GM23338 (cell line): Measurements from ENCODE around the gene KRTAP12-1. TPM values are rescaled to one million over a fixed set of nuclear protein-coding genes. Genes with fewer than 3 reads are reported as not detected.

Experiments used
- ATAC-seq: fragments of 200-7000 bp; cut with Tn5 transposase; 3 replicates; pipeline ENCODE4 v1.9.1; 2020
- DNase-seq: peaks from one replicate; pipeline ENCODE4 v3.0.0-alpha.2; 2015; ENCODE audit warnings: low spot score
- H2AFZ ChIP-seq: fragments of 200-600 bp; sonication (generic); 2 replicates; pipeline ENCODE4 v1.8.0; 2016; ENCODE audit warnings: antibody characterized with exemption, mild to moderate bottlenecking, moderate library complexity
- H3F3A ChIP-seq: fragments of 200-600 bp; sonication (generic); replicated peaks from 2 replicates; pipeline ENCODE4 v1.8.0; 2017; ENCODE audit warnings: antibody characterized with exemption, mixed run types, low read depth
- H3K27ac ChIP-seq: fragments of 200-600 bp; sonication (generic); 2 replicates; pipeline ENCODE4 v1.6.1; 2016; ENCODE audit warnings: low read depth
- H3K27me3 ChIP-seq: fragments of 200-600 bp; sonication (generic); 2 replicates; pipeline ENCODE4 v1.8.0; 2016; ENCODE audit warnings: mild to moderate bottlenecking, mixed run types, moderate library complexity; ENCODE audit not compliant: insufficient read depth
- H3K36me3 ChIP-seq: fragments of 200-600 bp; sonication (generic); 2 replicates; pipeline ENCODE4 v1.8.0; 2016; ENCODE audit warnings: mild to moderate bottlenecking; ENCODE audit not compliant: insufficient read depth
- H3K4me1 ChIP-seq: fragments of 200-600 bp; sonication (generic); 2 replicates; pipeline ENCODE4 v1.8.0; 2016; ENCODE audit warnings: mild to moderate bottlenecking, moderate library complexity; ENCODE audit not compliant: insufficient read depth
- H3K4me2 ChIP-seq: fragments of 200-600 bp; sonication (generic); 2 replicates; pipeline ENCODE4 v1.7.1; 2017; ENCODE audit warnings: mixed run types
- H3K4me3 ChIP-seq: fragments of 200-600 bp; sonication (generic); 2 replicates; pipeline ENCODE4 v1.6.1; 2016; ENCODE audit warnings: mixed run types
- H3K79me2 ChIP-seq: fragments of 200-600 bp; sonication (generic); replicated peaks from 2 replicates; pipeline ENCODE4 v1.8.0; 2017; ENCODE audit warnings: mild to moderate bottlenecking; ENCODE audit not compliant: insufficient read depth
- H3K9me2 ChIP-seq: fragments of 200-600 bp; sonication (generic); 2 replicates; pipeline ENCODE4 v1.8.0; 2017; ENCODE audit not compliant: insufficient read depth
- H4K20me1 ChIP-seq: fragments of 200-600 bp; sonication (generic); replicated peaks from 2 replicates; pipeline ENCODE4 v1.8.0; 2017; ENCODE audit warnings: mild to moderate bottlenecking; ENCODE audit not compliant: insufficient read depth
- H3K27ac Mint-ChIP-seq: 2 replicates; pipeline ENCODE4 v1.8.0; 2020; ENCODE audit warnings: inconsistent platforms, mild to moderate bottlenecking, moderate library complexity, mixed read lengths
- H3K27me3 Mint-ChIP-seq: 3 replicates; pipeline ENCODE4 v1.8.0; 2022; ENCODE audit warnings: low read depth, mild to moderate bottlenecking, moderate library complexity, mixed read lengths, inconsistent platforms; ENCODE audit not compliant: insufficient read depth, poor library complexity
- H3K36me3 Mint-ChIP-seq: 3 replicates; pipeline ENCODE4 v1.8.0; 2021; ENCODE audit warnings: low read depth, mild to moderate bottlenecking, inconsistent platforms, moderate library complexity, mixed read lengths
- H3K4me1 Mint-ChIP-seq: 3 replicates; pipeline ENCODE4 v1.8.0; 2020; ENCODE audit warnings: mild to moderate bottlenecking, inconsistent platforms, mixed read lengths
- H3K4me3 Mint-ChIP-seq: 3 replicates; pipeline ENCODE4 v1.8.0; 2021; ENCODE audit warnings: moderate library complexity, mild to moderate bottlenecking, inconsistent platforms, mixed read lengths
- H3K9me3 Mint-ChIP-seq: 3 replicates; pipeline ENCODE4 v1.8.0; 2020; ENCODE audit warnings: moderate library complexity, mild to moderate bottlenecking, inconsistent platforms, mixed read lengths
- CREB1 ChIP-seq: fragments of 250-450 bp; sonication (Bioruptor Pico); IDR thresholded peaks from 2 replicates; pipeline ENCODE4 v1.5.0; 2020; ENCODE audit warnings: low read depth, mild to moderate bottlenecking, moderate library complexity
- CTCF ChIP-seq, 2 experiments: fragments of 200-600 bp in 1 of 2; sonication (generic) in 1 of 2; conservative IDR thresholded peaks; 2 replicates each; pipeline versions ENCODE4 v1.5.1 to v1.6.1; 2016 to 2017; ENCODE audit warnings: antibody characterized with exemption in 2 of 2, low read depth in 2 of 2, mild to moderate bottlenecking in 2 of 2, moderate library complexity in 1 of 2
- ETS1 ChIP-seq: IDR thresholded peaks from 2 replicates; pipeline ENCODE4 v1.6.1; 2016; ENCODE audit warnings: antibody characterized with exemption
- EZH2phosphoT487 ChIP-seq: fragments of 200-600 bp; sonication (generic); IDR thresholded peaks from one replicate; pipeline ENCODE4 v1.8.1; 2018; ENCODE audit warnings: antibody characterized with exemption; ENCODE audit not compliant: unreplicated experiment
- JUNB ChIP-seq: IDR thresholded peaks from one replicate; pipeline ENCODE4 v1.6.1; 2016; ENCODE audit warnings: antibody characterized with exemption; ENCODE audit not compliant: unreplicated experiment
- NANOG ChIP-seq: IDR thresholded peaks from 2 replicates; pipeline ENCODE4 v1.6.1; 2016; ENCODE audit warnings: antibody characterized with exemption, borderline replicate concordance
- POLR2AphosphoS5 ChIP-seq: IDR thresholded peaks from 2 replicates; pipeline ENCODE4 v1.6.1; 2016; ENCODE audit warnings: antibody characterized with exemption, low read depth
- STAT1 ChIP-seq: IDR thresholded peaks from one replicate; pipeline ENCODE4 v1.6.1; 2016; ENCODE audit warnings: antibody characterized with exemption; ENCODE audit not compliant: unreplicated experiment
- ZNF114 ChIP-seq: fragments of 250-450 bp; sonication (Bioruptor Pico); IDR thresholded peaks from 2 replicates; pipeline ENCODE4 v1.5.0; 2020; ENCODE audit warnings: mild to moderate bottlenecking, moderate library complexity
- ZNF331 ChIP-seq: fragments of 250-450 bp; sonication (Bioruptor Pico); IDR thresholded peaks from 2 replicates; pipeline ENCODE4 v1.5.0; 2020; ENCODE audit warnings: low read depth, mild to moderate bottlenecking, moderate library complexity
- ZNF462 ChIP-seq: fragments of 250-450 bp; sonication (Bioruptor Pico); IDR thresholded peaks from 2 replicates; pipeline ENCODE4 v1.5.0; 2020; ENCODE audit warnings: mild to moderate bottlenecking, moderate library complexity
- polyA plus RNA-seq: library from polyadenylated mRNA; unstranded; fragments of >200 nt; fragmentation: Nextera tagmentation; extraction: Ambion mirVana; gene quantifications from 2 replicates; pipeline ENCODE4 v1.2.1, GENCODE V29; 2016
- total RNA-seq: library from RNA; depleted of rRNA; stranded (reverse); fragments of >200 nt; shearing (Covaris generic); gene quantifications from 2 replicates; pipeline ENCODE4 v1.2.3, GENCODE V29; 2014

Gene KRTAP12-1
- total and polyA plus RNA-seq, 2 experiments from 2014 or later = not detected

- TF ChIP-seq POLR2AphosphoS5 (no peak), CTCF (conservative IDR thresholded peaks at IDR 0.05; ENCODE audit: low read depth in 2 of 2) (no peak), ZNF114 (CRISPR knock-in tag) (no peak), ZNF331 (no peak), NANOG (no peak), JUNB (no peak), EZH2phosphoT487 (no peak), STAT1 (no peak), CREB1 (no peak), ETS1 (no peak)
Measured at GRCh38 chr21:44686843-44687561, 5.0 kb upstream of the KRTAP12-1 start (continued).

- Mint-ChIP-seq H3K9me3 (no peaks in the 10 kb centered on the region; the same call in none of the 3 replicates), H3K4me1 (peaks cover 24% of the 10 kb centered on the region), H3K27me3 (peaks cover 16% of the 10 kb centered on the region), H3K36me3 (no peaks in the 10 kb centered on the region), H3K27ac (no peak overlapping the region; the same call in 1 of the 2 replicates), H3K4me3 (no peak overlapping the region; the same call in 2 of the 3 replicates)
- 0 out of 2 replicates have a peak, but pooled peaks cover 4% of the 10 kb centered on the region for H3F3A ChIP-seq
- H3K4me2 ChIP-seq = 0 out of 2 replicates have a peak overlapping the region, but pooled peaks have one; percentile 8
- no peaks in the 10 kb centered on the region for H3K36me3 ChIP-seq
- H3K79me2 ChIP-seq = no peaks in the 10 kb centered on the region
- H3K4me1 ChIP-seq = peaks cover 6% of the 10 kb centered on the region
- DNase-seq (peak; percentile 27), ATAC-seq (peak; percentile 88)
- no peaks in the 10 kb centered on the region for H3K9me2 ChIP-seq
- no peak overlapping the region for H3K27ac ChIP-seq
- H3K27me3 ChIP-seq = no peaks in the 10 kb centered on the region
- H4K20me1 ChIP-seq = no peaks in the 10 kb centered on the region
- H2AFZ ChIP-seq = peak overlapping the region; percentile 92
- H3K4me3 ChIP-seq = no peak overlapping the region
- TF ChIP-seq ZNF462 (CRISPR knock-in tag) = no peak
- no peak for TF ChIP-seq ZNF114 (CRISPR knock-in tag)
- no peak for TF ChIP-seq ETS1
Measured at GRCh38 chr21:44686000-44686781, 4.2 kb upstream of the KRTAP12-1 start.
